K562 (cell line): ENCODE data around the gene MVB12B.

Experiments
- CTCF ChIP-seq, 3 experiments: IDR thresholded peaks in 2 of 3; conservative IDR thresholded peaks in 1 of 3; 2 replicates each; pipeline ENCODE4 v1.5.1; 2011 to 2012; ENCODE audit warnings: low read length in 3 of 3, mild to moderate bottlenecking in 3 of 3, control low read depth in 2 of 3, improper control_type of control experiment in 1 of 3, inconsistent platforms in 1 of 3, low read depth in 1 of 3, mixed read lengths in 1 of 3, moderate library complexity in 1 of 3; ENCODE audit not compliant: insufficient read depth in 2 of 3
- EP300 ChIP-seq: IDR thresholded peaks from 2 replicates; pipeline ENCODE4 v1.6.1; 2012; ENCODE audit warnings: low read length, improper control_type of control experiment
- ETV6 ChIP-seq, 3 experiments: fragments of 150-350 bp in 1 of 3; sonication (generic) in 1 of 3; formaldehyde crosslinking in 1 of 3; IDR thresholded peaks; 2 replicates each; pipeline versions ENCODE4 v1.6.1 to v1.8.0; 2014 to 2022; ENCODE audit warnings: borderline replicate concordance in 2 of 3, low read depth in 2 of 3, antibody characterized with exemption in 1 of 3, low read length in 1 of 3, mild to moderate bottlenecking in 1 of 3, missing genetic modification reagents in 1 of 3
- FOXP1 ChIP-seq: sonication (generic); formaldehyde crosslinking; IDR thresholded peaks from 2 replicates; pipeline ENCODE4 v1.8.0; 2022; ENCODE audit warnings: mild to moderate bottlenecking, missing genetic modification reagents
- HMG20A ChIP-seq: fragments of 450-650 bp; formaldehyde crosslinking; conservative IDR thresholded peaks from 2 replicates; pipeline ENCODE4 v1.4.0; 2020; ENCODE audit warnings: mild to moderate bottlenecking, mixed read lengths
- NFXL1 ChIP-seq: fragments of 450-650 bp; formaldehyde crosslinking; IDR thresholded peaks from 2 replicates; pipeline ENCODE4 v1.4.0; 2021; ENCODE audit warnings: mild to moderate bottlenecking
- PKNOX1 ChIP-seq: fragments of 450-650 bp; IDR thresholded peaks from 2 replicates; pipeline ENCODE4 v1.6.1; 2016
- TBP ChIP-seq: optimal IDR thresholded peaks from 2 replicates; pipeline ENCODE3; 2011; ENCODE audit warnings: low read depth, low read length, improper control_type of control experiment
- TF ChIP-seq, protein P1 (sequence below), 2 experiments: fragments of 450-650 bp; formaldehyde crosslinking in 1 of 2; IDR thresholded peaks; 2 replicates each; pipeline versions ENCODE4 v1.4.0 to v1.6.1; 2014 to 2020; ENCODE audit warnings: mild to moderate bottlenecking in 2 of 2, borderline replicate concordance in 1 of 2, low read depth in 1 of 2
- TF ChIP-seq, protein P2 (sequence below): fragments of 450-650 bp; IDR thresholded peaks from 2 replicates; pipeline ENCODE4 v1.6.1; 2016; ENCODE audit warnings: low read depth

DNA sequence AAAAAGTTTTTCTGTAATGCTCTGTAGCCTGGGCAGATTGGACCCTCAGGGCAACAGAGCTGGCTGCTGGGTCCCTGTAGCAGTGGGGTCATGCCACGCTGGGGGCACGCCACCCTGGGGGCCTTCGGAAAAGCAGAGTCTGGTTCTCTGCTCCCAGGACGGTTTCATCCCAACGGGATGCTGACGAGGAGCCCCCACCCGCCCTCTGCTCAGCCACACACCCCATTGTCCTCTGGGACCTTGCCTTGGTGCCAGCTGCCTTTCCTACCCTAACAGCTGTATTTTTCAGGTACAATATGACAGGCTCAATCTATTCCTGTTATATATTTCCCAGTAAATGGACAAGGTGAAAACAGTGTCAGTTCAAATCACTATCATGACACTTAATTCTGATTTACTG is 29.0 kb upstream of the MVB12B start:
- TF ChIP-seq, protein P1, sequence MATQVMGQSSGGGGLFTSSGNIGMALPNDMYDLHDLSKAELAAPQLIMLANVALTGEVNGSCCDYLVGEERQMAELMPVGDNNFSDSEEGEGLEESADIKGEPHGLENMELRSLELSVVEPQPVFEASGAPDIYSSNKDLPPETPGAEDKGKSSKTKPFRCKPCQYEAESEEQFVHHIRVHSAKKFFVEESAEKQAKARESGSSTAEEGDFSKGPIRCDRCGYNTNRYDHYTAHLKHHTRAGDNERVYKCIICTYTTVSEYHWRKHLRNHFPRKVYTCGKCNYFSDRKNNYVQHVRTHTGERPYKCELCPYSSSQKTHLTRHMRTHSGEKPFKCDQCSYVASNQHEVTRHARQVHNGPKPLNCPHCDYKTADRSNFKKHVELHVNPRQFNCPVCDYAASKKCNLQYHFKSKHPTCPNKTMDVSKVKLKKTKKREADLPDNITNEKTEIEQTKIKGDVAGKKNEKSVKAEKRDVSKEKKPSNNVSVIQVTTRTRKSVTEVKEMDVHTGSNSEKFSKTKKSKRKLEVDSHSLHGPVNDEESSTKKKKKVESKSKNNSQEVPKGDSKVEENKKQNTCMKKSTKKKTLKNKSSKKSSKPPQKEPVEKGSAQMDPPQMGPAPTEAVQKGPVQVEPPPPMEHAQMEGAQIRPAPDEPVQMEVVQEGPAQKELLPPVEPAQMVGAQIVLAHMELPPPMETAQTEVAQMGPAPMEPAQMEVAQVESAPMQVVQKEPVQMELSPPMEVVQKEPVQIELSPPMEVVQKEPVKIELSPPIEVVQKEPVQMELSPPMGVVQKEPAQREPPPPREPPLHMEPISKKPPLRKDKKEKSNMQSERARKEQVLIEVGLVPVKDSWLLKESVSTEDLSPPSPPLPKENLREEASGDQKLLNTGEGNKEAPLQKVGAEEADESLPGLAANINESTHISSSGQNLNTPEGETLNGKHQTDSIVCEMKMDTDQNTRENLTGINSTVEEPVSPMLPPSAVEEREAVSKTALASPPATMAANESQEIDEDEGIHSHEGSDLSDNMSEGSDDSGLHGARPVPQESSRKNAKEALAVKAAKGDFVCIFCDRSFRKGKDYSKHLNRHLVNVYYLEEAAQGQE (IDR thresholded peaks at IDR 0.05; ENCODE audit: borderline replicate concordance) = no peak
- TF ChIP-seq, protein P1 (CRISPR knock-in tag; IDR thresholded peaks at IDR 0.05; ENCODE audit: low read depth) = no peak
- TF ChIP-seq CTCF (IDR thresholded peaks at IDR 0.05 in 2 of 3, conservative IDR thresholded peaks at IDR 0.05 in 1 of 3; ENCODE audit: insufficient read depth in 2 of 3, low read depth in 1 of 3, low read length in 3 of 3) (no peak), PKNOX1 (no peak), ETV6 (IDR thresholded peaks at IDR 0.05; ENCODE audit: borderline replicate concordance in 1 of 2, low read depth in 2 of 2, low read length in 1 of 2) (no peak), ETV6 (CRISPR knock-in tag; IDR thresholded peaks at IDR 0.05; ENCODE audit: borderline replicate concordance) (no peak), EP300 (no peak), HMG20A (CRISPR knock-in tag) (no peak), TBP (no peak), NFXL1 (CRISPR knock-in tag) (no peak), FOXP1 (CRISPR knock-in tag) (no peak)
- TF ChIP-seq, protein P2, sequence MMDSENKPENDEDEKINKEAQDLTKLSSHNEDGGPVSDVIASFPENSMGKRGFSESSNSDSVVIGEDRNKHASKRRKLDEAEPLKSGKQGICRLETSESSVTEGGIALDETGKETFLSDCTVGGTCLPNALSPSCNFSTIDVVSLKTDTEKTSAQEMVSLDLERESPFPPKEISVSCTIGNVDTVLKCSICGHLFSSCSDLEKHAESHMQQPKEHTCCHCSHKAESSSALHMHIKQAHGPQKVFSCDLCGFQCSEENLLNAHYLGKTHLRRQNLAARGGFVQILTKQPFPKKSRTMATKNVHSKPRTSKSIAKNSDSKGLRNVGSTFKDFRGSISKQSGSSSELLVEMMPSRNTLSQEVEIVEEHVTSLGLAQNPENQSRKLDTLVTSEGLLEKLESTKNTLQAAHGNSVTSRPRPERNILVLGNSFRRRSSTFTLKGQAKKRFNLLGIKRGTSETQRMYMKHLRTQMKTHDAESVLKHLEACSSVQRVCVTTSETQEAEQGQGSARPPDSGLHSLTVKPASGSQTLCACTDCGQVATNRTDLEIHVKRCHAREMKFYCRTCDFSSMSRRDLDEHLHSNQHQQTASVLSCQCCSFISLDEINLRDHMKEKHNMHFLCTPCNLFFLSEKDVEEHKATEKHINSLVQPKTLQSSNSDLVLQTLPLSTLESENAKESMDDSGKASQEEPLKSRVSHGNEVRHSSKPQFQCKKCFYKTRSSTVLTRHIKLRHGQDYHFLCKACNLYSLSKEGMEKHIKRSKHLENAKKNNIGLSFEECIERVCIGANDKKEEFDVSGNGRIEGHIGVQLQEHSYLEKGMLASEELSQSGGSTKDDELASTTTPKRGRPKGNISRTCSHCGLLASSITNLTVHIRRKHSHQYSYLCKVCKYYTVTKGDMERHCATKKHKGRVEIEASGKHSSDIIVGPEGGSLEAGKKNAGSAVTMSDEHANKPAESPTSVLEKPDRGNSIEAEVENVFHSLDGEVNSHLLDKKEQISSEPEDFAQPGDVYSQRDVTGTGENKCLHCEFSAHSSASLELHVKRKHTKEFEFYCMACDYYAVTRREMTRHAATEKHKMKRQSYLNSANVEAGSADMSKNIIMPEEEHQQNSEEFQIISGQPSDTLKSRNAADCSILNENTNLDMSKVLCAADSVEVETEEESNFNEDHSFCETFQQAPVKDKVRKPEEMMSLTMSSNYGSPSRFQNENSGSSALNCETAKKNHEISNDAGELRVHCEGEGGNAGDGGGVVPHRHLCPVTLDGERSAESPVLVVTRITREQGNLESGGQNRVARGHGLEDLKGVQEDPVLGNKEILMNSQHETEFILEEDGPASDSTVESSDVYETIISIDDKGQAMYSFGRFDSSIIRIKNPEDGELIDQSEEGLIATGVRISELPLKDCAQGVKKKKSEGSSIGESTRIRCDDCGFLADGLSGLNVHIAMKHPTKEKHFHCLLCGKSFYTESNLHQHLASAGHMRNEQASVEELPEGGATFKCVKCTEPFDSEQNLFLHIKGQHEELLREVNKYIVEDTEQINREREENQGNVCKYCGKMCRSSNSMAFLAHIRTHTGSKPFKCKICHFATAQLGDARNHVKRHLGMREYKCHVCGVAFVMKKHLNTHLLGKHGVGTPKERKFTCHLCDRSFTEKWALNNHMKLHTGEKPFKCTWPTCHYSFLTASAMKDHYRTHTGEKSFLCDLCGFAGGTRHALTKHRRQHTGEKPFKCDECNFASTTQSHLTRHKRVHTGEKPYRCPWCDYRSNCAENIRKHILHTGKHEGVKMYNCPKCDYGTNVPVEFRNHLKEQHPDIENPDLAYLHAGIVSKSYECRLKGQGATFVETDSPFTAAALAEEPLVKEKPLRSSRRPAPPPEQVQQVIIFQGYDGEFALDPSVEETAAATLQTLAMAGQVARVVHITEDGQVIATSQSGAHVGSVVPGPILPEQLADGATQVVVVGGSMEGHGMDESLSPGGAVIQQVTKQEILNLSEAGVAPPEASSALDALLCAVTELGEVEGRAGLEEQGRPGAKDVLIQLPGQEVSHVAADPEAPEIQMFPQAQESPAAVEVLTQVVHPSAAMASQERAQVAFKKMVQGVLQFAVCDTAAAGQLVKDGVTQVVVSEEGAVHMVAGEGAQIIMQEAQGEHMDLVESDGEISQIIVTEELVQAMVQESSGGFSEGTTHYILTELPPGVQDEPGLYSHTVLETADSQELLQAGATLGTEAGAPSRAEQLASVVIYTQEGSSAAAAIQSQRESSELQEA = no peak
